GM19397 (cell line): ENCODE data around the gene LRRC55.
"Not testable (repeated sequence)": the region's sequence is repeated elsewhere in the genome, so short reads cannot be mapped to it uniquely, and the experiment has no call there.

Source experiments
- ATAC-seq: cut with Tn5 transposase; IDR thresholded peaks from one replicate; pipeline ENCODE4 v1.9.1; 2021; ENCODE audit warnings: mild to moderate bottlenecking, moderate library complexity; ENCODE audit not compliant: unreplicated experiment

Gene LRRC55

DNA sequence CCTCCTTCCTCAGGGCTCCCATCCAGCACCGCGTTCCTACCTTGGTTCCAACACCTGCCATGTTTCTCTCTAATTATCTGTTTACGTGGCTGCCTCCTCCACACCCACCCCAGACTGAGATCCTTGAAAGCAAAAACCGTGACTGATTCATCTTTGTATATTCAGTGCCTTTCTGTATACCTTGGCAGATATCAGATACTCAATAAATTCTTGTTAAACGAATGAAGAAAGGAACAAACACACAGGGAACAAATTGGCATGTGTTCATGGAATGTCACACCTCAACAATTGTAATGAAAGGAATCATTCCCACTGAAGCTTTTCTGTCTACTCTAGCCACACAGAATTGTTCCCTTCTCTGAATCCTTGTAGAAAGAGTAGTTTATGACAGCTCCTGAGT lies 20.4 kb upstream of the LRRC55 start:
- no peak for ATAC-seq

DNA sequence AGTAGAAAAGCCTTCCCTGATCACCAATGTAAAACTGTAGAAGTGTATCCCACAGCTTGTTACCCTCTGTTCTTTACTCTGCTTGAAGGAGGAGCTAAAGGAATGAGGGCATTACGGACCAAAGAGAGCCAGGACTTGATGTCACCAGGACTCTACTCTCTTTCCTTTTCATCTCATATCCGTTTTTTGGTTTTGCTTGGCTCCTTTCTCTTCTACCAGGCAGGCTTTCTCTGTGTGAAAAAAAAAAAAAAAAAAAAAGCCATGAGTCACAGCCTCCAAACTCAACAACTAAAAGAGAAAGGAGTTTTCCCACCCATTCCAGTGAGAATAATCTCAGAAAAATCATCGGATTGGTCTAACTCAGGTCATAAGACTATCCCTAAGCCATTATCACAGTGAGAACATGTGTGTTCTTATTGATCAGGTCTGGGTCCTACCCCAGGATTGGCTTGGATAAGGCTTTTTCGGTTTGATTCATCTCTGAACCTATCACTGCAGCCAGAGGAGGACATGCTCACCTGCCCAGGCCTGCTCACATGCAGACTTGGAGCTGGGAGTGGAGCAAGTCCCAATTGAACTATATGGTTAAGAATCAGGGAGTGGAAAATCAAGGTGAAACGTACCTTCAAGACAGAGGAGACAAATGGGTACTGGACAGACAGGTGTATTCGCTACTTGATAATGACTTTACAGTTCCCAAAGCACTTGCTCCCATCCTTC lies 19.4 kb upstream of the LRRC55 start:
- no peak for ATAC-seq

GRCh38 chr11:57163160-57163868 lies 18.4 kb upstream of the LRRC55 start:
- no peak for ATAC-seq

GRCh38 chr11:57164317-57164716 lies 17.4 kb upstream of the LRRC55 start:
- no peak for ATAC-seq

- no peak for ATAC-seq
Observed at GRCh38 chr11:57167125-57167846, 14.5 kb upstream of the LRRC55 start.

GRCh38 chr11:57169732-57170313 lies 11.9 kb upstream of the LRRC55 start:
- ATAC-seq, result not testable (repeated sequence)

DNA sequence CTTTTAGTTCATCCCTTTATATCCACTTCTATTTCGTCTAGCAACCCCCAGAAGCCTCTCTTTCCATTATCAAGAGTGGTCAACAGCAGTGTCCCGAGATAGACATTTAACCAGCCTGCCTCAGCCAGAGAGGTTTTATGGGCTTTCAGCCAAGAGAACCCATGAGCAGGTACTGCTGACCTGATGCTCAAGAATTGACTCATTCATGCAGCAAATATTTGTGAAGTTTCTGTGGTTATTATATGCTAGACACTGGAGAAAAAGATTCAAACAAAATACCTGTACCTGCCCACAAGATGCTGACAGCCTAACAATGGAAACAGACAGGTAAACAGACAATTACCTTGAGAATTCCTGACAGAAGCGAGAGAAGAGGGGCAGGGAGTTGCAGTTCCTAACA lies 9.7 kb upstream of the LRRC55 start:
- no peak for ATAC-seq

DNA sequence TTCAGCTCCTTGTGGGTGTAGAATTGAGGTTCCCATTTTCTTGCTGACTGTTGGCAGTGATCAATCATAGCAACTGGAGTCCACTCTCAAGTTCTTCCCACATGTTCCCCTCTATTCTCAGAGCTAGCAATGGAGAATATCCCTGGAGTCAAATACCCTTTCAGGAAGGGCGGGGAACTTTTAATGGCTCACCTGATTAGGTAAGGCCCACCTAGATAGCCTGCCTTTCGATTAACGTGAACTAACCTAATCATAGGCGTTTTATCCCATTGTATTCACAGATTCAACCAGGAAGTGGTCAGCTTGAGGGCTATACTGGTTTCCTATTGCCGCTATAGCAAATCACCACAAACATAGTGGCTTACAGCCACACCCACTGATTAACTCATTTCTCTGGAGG lies 7.1 kb upstream of the LRRC55 start:
- ATAC-seq, result no peak

DNA sequence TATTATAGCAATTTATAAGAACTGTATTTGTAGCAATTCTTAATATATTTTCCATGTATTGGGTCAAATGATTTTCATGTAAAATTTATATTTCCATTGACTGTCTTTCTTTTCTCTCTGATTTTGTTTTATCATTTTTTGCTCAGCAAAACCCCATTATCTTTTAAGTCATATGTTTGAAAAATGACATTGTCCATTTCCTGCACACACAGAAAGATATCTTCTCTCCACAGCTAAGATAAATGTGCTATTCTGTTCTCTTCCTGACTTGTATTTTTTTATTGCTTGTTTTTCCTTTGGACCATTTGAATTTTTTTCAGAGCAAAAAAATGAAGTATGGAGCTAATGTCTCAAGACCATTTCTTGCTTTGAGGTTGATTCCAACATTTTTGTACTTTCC lies 6.3 kb upstream of the LRRC55 start:
- no peak for ATAC-seq

DNA sequence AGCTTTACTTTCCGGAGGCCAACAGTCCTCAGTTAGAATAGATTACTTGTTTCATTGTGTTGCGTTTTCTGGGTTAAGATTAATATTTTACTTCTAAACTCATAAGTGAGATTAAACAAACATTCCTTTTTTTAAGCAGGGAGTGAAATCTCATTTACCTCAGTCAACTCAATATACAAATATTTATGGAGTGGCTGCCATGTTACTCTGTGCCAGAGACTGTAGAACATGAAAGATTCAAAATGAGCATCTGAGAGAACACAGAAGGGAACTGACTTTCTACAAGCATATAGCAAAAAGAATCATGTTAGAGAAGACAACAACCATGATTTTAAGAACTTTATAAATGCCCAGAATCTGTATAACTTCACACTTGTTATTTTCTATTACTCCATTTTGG lies 3.4 kb upstream of the LRRC55 start:
- no peak for ATAC-seq

- no peak for ATAC-seq
Observed at GRCh38 chr11:57179681-57180080, 2.1 kb upstream of the LRRC55 start.

GRCh38 chr11:57180081-57180561 lies 1.6 kb upstream of the LRRC55 start:
- ATAC-seq, result no peak

GRCh38 chr11:57180964-57181363 lies 789 bp upstream of the LRRC55 start:
- ATAC-seq, result no peak

DNA sequence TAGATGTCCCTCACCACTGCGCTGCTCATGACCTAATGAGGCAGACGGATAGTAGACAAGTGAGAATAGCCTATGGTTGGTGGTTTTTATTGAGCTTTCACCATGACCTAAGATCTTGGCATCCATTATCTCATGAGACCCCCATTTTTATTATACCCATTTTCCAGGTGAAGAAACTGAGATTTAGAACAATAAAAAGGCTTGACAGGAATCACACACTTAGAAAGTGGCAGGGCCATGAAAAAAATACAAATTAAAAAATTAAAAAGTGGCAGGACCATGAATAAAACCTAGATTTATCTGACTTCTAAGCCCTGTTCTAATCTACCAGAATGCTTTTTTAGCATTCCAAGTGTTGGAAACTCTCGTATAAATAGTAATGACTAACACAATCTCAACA lies 1.1 kb downstream of the LRRC55 start:
- ATAC-seq, result no peak

DNA sequence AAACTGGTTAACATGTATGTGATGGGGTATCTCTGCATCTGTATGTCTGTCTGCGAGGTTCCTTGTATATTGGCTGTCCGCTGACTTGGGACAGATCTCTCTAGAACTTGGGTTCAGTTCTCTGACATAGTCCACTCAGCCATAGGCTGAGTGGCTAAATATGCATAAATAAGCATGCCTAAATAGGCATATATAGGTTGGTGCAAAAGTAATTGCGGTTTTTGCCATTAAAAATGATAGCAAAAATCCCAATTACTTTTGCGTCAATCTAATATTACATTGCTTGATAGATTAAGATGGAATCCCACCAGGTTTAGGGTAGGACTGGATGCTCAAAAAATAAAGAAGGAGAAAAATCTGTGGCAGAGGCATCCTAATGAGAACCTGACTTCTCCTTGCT lies 8.8 kb downstream of the LRRC55 start:
- no peak for ATAC-seq

- no peak for ATAC-seq
Observed at GRCh38 chr11:57191311-57192219, 9.8 kb downstream of the LRRC55 start.

DNA sequence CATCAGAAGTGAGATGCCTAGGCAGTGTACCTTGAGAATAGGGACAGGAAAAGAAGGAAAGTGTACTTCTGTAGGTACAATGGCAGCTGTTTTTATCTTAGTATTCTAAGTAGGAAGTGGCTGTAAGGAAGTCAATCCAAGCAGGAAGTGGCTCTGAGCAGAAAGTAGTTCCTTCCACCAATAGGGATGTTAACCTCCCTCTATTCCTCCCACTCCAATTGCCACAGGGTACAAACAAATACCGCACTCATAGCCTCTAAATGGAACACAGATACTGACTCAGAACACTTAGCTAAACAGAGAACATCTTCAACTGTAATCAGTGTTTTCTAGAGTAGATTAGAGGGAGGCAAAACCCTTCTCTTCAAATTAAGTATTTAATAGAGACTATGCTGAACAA lies 10.6 kb downstream of the LRRC55 start:
- no peak for ATAC-seq

- ATAC-seq, result no peak
Observed at GRCh38 chr11:57196596-57196995, 14.8 kb downstream of the LRRC55 start.

DNA sequence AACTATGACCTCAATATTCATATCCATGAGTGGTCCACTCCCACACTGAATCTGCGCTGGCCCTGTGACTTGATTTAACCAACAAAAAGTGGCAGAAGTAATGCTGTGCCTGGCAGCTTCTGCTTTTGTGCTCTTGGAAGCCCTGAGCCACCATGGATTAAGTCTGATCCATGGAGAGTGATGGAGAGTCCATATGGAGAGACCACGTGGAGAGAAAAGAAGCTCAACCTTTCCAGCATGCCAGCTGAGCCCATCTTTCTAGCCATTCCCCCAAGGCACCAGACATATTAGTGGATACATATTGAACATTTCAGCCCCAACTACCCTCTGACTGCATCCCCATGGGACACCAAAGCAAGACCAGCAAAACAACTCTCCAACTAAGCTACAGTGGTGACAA lies 16.0 kb downstream of the LRRC55 start:
- no peak for ATAC-seq

DNA sequence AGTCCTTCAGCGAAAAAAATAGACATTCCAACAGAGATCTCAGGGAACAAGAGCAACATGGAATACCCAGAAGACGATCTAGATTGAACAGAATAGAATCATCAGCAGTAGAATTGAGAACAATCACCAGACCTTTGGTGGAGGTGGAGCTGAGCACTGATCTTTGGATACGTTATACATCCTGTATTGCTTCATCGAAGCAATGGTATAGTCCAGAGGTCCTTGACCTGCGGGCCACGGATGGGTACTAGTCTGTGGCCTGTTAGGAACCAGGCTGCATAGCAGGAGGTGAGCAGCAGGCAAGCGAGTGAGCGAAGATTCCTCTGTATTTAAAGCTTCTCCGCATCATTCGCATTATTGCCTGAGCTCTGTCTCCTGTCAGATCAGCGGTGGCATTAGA lies 17.6 kb downstream of the LRRC55 start:
- no peak for ATAC-seq
